SU-DHL-6 (cell line): ENCODE data around the gene KRT79.

Experiments
- EZH2phosphoT487 ChIP-seq: fragments of 200-600 bp; sonication (generic), shearing (Covaris generic); conservative IDR thresholded peaks from 2 replicates; pipeline ENCODE4 v1.6.1; 2018; ENCODE audit warnings: mild to moderate bottlenecking, antibody characterized with exemption, low read length, moderate library complexity, mixed read lengths
- TF ChIP-seq, protein P1 (sequence below): fragments of 200-600 bp; sonication (generic); IDR thresholded peaks from one replicate; pipeline ENCODE4 v1.5.1; 2017; ENCODE audit warnings: antibody characterized with exemption, mild to moderate bottlenecking, low read length, moderate library complexity; ENCODE audit not compliant: insufficient read depth, poor library complexity, severe bottlenecking

GRCh38 chr12:52818887-52819420 is 15.2 kb downstream of the KRT79 start:
- TF ChIP-seq, protein P1, sequence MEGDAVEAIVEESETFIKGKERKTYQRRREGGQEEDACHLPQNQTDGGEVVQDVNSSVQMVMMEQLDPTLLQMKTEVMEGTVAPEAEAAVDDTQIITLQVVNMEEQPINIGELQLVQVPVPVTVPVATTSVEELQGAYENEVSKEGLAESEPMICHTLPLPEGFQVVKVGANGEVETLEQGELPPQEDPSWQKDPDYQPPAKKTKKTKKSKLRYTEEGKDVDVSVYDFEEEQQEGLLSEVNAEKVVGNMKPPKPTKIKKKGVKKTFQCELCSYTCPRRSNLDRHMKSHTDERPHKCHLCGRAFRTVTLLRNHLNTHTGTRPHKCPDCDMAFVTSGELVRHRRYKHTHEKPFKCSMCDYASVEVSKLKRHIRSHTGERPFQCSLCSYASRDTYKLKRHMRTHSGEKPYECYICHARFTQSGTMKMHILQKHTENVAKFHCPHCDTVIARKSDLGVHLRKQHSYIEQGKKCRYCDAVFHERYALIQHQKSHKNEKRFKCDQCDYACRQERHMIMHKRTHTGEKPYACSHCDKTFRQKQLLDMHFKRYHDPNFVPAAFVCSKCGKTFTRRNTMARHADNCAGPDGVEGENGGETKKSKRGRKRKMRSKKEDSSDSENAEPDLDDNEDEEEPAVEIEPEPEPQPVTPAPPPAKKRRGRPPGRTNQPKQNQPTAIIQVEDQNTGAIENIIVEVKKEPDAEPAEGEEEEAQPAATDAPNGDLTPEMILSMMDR, result no peak
- no peak for TF ChIP-seq EZH2phosphoT487
